Measurements from ENCODE around the gene ULK4. TPM values are rescaled to one million over a fixed set of nuclear protein-coding genes. Genes with fewer than 3 reads are reported as not detected.

ULK4 gene
- total and polyA plus RNA-seq, 2 experiments from 2014 or later = 1.8 to 3.7 TPM

DNA sequence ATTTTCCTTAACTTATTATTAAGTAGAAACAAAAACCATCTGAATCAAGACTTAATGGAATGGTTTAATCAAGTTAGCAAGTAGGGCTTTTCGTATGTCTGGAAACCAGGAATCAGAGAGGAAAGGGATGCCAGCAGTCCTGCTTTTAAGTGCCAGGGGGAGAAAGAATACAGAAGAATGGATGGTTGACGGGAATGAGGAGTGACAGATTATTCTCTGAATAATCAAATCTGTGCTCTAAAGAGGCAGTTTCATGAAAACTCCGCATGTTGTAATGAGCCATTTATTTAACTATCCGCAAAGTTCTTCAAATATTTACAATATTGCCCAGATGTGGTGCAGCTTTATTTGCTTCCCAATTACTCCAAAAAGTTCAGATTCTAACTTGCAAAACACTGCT is 659.6 kb downstream of the ULK4 start:
- no peak overlapping the region for H3K27ac ChIP-seq
- no peaks in the 10 kb centered on the region for H3K9me3 ChIP-seq (ENCODE audit: low read depth)
- no peak overlapping the region for H3K4me3 ChIP-seq
- no peaks in the 10 kb centered on the region for H3K27me3 ChIP-seq
- H3K36me3 ChIP-seq = no peaks in the 10 kb centered on the region
- peaks cover 4% of the 10 kb centered on the region for H3K4me1 ChIP-seq (ENCODE audit: low read depth)
- DNase-seq (ENCODE audit: low read depth in 1 of 2, low spot score in 1 of 2) = no peak
- TF ChIP-seq, protein P1, sequence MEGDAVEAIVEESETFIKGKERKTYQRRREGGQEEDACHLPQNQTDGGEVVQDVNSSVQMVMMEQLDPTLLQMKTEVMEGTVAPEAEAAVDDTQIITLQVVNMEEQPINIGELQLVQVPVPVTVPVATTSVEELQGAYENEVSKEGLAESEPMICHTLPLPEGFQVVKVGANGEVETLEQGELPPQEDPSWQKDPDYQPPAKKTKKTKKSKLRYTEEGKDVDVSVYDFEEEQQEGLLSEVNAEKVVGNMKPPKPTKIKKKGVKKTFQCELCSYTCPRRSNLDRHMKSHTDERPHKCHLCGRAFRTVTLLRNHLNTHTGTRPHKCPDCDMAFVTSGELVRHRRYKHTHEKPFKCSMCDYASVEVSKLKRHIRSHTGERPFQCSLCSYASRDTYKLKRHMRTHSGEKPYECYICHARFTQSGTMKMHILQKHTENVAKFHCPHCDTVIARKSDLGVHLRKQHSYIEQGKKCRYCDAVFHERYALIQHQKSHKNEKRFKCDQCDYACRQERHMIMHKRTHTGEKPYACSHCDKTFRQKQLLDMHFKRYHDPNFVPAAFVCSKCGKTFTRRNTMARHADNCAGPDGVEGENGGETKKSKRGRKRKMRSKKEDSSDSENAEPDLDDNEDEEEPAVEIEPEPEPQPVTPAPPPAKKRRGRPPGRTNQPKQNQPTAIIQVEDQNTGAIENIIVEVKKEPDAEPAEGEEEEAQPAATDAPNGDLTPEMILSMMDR (IDR thresholded peaks at IDR 0.05; ENCODE audit: low read depth, low read length) = no peak

DNA sequence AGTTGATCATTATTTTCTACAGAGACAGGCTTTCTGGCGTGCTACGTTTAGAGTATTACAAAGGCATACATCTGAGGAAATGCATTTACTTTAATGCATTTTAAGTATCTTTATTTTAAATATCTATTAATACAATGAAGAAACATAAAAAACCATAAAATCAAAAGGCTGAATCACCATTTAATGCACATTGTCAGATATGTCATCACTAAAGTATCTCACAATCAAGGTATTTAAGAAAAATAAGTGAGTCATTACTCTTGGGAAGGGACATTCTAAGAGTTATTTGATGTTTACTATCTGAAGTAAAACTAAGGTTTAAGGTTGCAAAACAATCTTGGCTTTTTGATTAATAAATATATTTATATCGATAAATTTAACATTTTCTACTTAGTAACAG is 660.4 kb downstream of the ULK4 start:
- no peak overlapping the region for H3K4me3 ChIP-seq
- H3K9me3 ChIP-seq (ENCODE audit: low read depth) = no peaks in the 10 kb centered on the region
- H3K27me3 ChIP-seq = no peaks in the 10 kb centered on the region
- no peak for DNase-seq (ENCODE audit: low read depth in 1 of 2, low spot score in 1 of 2)
- peaks cover 4% of the 10 kb centered on the region for H3K4me1 ChIP-seq (ENCODE audit: low read depth)
- no peak overlapping the region for H3K27ac ChIP-seq
- TF ChIP-seq, protein P1 (IDR thresholded peaks at IDR 0.05; ENCODE audit: low read depth, low read length) = no peak
- H3K36me3 ChIP-seq = no peaks in the 10 kb centered on the region

DNA sequence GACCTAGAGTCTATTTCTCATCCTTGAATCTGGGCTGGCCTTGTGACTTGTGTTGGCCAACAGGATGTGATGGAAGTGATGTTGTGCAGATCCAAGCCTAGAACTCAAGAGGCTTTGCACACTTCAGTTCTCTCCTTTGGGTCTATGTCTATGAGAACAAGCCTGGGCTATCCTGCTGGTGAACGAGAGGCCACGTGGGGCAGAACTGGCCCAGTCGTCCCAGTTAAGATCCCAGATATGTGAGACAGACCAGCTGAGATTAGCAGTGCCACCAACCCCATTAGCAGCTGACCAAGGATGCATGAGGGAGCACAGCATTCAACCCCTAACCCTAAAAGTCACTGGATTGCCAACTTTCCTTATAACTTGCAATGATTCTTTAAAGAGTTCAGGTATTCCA is 662.9 kb downstream of the ULK4 start:
- DNase-seq (ENCODE audit: low read depth in 1 of 2, low spot score in 1 of 2) = no peak
- H3K4me3 ChIP-seq = no peak overlapping the region
- no peak overlapping the region for H3K27ac ChIP-seq
- H3K36me3 ChIP-seq = no peaks in the 10 kb centered on the region
- H3K4me1 ChIP-seq (ENCODE audit: low read depth) = no peaks in the 10 kb centered on the region
- no peaks in the 10 kb centered on the region for H3K9me3 ChIP-seq (ENCODE audit: low read depth)
- TF ChIP-seq, protein P1 (IDR thresholded peaks at IDR 0.05; ENCODE audit: low read depth, low read length) = no peak
- no peaks in the 10 kb centered on the region for H3K27me3 ChIP-seq

DNA sequence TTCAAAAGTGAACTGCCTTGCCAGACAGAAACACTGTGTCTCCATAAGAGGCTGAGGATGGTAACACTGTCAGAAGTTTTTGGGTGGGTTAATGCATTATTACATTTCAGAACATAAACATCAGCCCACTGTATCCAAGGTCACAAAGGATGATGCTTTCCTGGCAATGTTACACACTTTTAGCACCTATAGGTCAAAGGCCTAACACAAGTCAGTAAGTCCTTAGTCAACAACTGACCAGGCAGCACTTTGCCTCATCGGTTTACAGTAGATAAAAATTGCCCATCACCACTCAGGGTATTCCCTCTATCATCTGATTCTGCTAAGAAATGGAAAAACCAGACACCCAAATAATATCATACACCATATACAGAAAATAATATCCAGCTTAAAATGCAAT is 664.2 kb downstream of the ULK4 start:
- no peaks in the 10 kb centered on the region for H3K9me3 ChIP-seq (ENCODE audit: low read depth)
- H3K36me3 ChIP-seq = no peaks in the 10 kb centered on the region
- TF ChIP-seq, protein P1 (IDR thresholded peaks at IDR 0.05; ENCODE audit: low read depth, low read length) = no peak
- H3K4me1 ChIP-seq (ENCODE audit: low read depth) = no peaks in the 10 kb centered on the region
- no peaks in the 10 kb centered on the region for H3K27me3 ChIP-seq
- DNase-seq (ENCODE audit: low read depth in 1 of 2, low spot score in 1 of 2) = no peak
- no peak overlapping the region for H3K4me3 ChIP-seq
- H3K27ac ChIP-seq = no peak overlapping the region

DNA sequence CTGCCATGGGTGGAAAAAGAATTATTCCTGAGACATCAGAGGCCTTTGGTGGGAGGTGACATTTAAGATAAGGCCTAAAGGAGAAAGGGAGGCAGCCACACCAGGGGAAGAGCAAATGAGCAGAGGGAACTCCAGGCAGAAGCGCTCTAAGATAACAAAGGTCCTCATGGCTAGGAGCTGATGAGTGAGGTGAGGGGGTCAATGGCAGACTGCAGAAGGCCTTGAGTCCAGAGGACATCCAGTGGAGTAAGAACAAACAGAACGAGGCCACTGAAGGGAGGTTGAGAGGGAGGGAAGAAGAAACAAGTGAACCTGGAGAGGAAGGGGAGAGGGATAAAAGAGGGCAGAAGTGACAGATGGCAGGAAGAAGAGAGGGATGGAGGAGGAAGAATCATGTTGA is 665.3 kb downstream of the ULK4 start:
- H3K9me3 ChIP-seq (ENCODE audit: low read depth) = no peaks in the 10 kb centered on the region
- no peak overlapping the region for H3K27ac ChIP-seq
- DNase-seq (ENCODE audit: low read depth in 1 of 2, low spot score in 1 of 2) = no peak
- TF ChIP-seq, protein P1 (IDR thresholded peaks at IDR 0.05; ENCODE audit: low read depth, low read length) = no peak
- no peaks in the 10 kb centered on the region for H3K36me3 ChIP-seq
- H3K27me3 ChIP-seq = no peaks in the 10 kb centered on the region
- no peak overlapping the region for H3K4me3 ChIP-seq
- no peaks in the 10 kb centered on the region for H3K4me1 ChIP-seq (ENCODE audit: low read depth)

DNA sequence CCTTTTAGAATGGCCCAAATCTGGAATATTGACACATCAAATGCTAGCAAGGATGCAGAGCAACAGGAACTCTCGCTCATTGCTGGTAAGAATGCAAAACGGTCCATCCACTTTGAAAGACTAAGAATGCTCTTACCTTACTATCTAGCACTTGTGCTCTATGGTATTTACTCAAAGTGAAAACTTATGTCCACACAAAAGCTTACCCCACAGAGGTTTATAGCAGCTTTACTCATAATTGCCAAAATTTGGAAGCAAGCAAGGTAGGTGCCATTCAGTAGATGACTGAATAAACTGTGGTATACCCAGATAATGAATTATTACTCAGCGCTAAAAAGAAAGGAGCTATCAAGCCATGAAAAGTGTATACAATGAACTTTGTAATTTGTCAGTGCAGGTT is 666.2 kb downstream of the ULK4 start:
- Histone ChIP-seq H3K4me3 (no peak overlapping the region), H3K36me3 (no peaks in the 10 kb centered on the region), H3K27ac (no peak overlapping the region), H3K9me3 (ENCODE audit: low read depth) (no peaks in the 10 kb centered on the region), H3K27me3 (no peaks in the 10 kb centered on the region), H3K4me1 (ENCODE audit: low read depth) (no peaks in the 10 kb centered on the region)
- DNase-seq (ENCODE audit: low read depth in 1 of 2, low spot score in 1 of 2) = no peak
- TF ChIP-seq, protein P1 (IDR thresholded peaks at IDR 0.05; ENCODE audit: low read depth, low read length) = no peak

Measured in cardiac muscle cell (in vitro differentiated cells and primary cell).